ENCODE measurements around the gene ZNF804A. TPM values are rescaled to one million over a fixed set of nuclear protein-coding genes. Genes with fewer than 3 reads are reported as not detected.

Gene ZNF804A
- under 1 TPM in 2 of 4 donors, not detected in 2; 0.05 to 0.10 TPM for total RNA-seq

- peak; percentile 21 to 84 for DNase-seq (ENCODE audit: low spot score in 2 of 2)
- TF ChIP-seq, protein P1, sequence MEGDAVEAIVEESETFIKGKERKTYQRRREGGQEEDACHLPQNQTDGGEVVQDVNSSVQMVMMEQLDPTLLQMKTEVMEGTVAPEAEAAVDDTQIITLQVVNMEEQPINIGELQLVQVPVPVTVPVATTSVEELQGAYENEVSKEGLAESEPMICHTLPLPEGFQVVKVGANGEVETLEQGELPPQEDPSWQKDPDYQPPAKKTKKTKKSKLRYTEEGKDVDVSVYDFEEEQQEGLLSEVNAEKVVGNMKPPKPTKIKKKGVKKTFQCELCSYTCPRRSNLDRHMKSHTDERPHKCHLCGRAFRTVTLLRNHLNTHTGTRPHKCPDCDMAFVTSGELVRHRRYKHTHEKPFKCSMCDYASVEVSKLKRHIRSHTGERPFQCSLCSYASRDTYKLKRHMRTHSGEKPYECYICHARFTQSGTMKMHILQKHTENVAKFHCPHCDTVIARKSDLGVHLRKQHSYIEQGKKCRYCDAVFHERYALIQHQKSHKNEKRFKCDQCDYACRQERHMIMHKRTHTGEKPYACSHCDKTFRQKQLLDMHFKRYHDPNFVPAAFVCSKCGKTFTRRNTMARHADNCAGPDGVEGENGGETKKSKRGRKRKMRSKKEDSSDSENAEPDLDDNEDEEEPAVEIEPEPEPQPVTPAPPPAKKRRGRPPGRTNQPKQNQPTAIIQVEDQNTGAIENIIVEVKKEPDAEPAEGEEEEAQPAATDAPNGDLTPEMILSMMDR (IDR thresholded peaks at IDR 0.05): no peak
- TF ChIP-seq POLR2A (IDR thresholded peaks at IDR 0.05): no peak
- intact Hi-C loops (cut with DNase I; ENCODE audit: low total_unique reads): no loop called here
- WGBS, 2 donors: 0 to 1% methylated on average over 43 to 73 of the region's 88 CpGs
- H3K4me3 ChIP-seq (ENCODE audit: low read depth, poor library complexity, severe bottlenecking): peak within 1 kb of the TSS; percentile 40
Measured at GRCh38 chr2:184598316-184599053, at the start of gene ZNF804A. ZNF804A (plus strand) TSS chr2:184598529; CDS start chr2:184598960, 431 bp downstream.

- intact Hi-C loops (cut with DNase I; ENCODE audit: low total_unique reads): no loop called here
- H3K4me3 ChIP-seq (ENCODE audit: low read depth, poor library complexity, severe bottlenecking): no peak overlapping the region
- TF ChIP-seq, protein P1 (IDR thresholded peaks at IDR 0.05): no peak
- no peak for TF ChIP-seq POLR2A (IDR thresholded peaks at IDR 0.05)
- 84 to 90% methylated on average over 2 of the region's 2 CpGs for WGBS, 2 donors
- DNase-seq (ENCODE audit: low spot score in 2 of 2): no peak
Measured at GRCh38 chr2:184549153-184549552, 49.2 kb upstream of the ZNF804A start.

DNA sequence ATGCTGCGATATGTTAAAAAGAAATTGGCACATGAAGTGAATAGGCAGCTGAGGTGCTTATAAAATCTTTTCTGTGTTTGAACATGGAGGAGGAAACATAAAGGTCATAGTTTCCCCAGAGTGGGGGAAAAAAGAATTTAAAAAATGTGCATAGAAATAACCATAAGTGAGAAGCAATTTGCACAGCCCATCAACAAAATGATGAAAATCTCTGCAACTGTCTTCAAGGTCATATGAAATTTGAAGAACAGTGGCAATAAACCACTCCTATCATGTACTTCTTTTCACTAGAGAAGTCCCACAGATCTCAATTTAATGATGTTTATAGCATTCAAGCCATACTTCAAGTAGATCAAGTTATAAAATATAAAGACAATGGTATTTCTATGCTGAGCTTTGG lies 46.7 kb upstream of the ZNF804A start:
- no peak for TF ChIP-seq POLR2A (IDR thresholded peaks at IDR 0.05)
- TF ChIP-seq, protein P1 (IDR thresholded peaks at IDR 0.05): no peak

DNA sequence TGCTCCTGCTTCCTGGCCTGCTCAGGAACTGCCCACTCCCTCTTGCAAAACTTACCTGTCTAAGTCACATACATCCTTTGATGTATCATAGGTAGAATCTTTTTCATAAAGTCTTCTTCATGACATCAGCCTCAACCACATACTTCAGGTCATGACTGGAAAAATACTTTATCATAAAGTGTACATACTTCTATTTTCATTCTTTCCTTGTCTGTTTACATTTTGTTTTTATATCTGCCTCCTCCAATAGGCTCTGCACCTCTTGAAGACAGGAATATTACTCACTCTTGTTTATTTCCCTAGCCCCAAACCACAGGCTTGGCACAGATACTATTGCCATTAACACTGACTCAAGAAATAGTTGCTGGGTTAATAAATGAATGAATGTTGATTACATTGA lies 43.6 kb upstream of the ZNF804A start:
- intact Hi-C loops (cut with DNase I; ENCODE audit: low total_unique reads): no loop called here
- no peak for TF ChIP-seq POLR2A (IDR thresholded peaks at IDR 0.05)
- TF ChIP-seq, protein P1 (IDR thresholded peaks at IDR 0.05): no peak

More for the DNA sequence above, 46.7 kb upstream of the ZNF804A start:
- intact Hi-C loops (cut with DNase I; ENCODE audit: low total_unique reads): no loop called here
- no peak overlapping the region for H3K4me3 ChIP-seq (ENCODE audit: low read depth, poor library complexity, severe bottlenecking)
- 87 to 90% methylated on average over 1 of the region's 1 CpG for WGBS, 2 donors
- DNase-seq (ENCODE audit: low spot score in 2 of 2): no peak

DNA sequence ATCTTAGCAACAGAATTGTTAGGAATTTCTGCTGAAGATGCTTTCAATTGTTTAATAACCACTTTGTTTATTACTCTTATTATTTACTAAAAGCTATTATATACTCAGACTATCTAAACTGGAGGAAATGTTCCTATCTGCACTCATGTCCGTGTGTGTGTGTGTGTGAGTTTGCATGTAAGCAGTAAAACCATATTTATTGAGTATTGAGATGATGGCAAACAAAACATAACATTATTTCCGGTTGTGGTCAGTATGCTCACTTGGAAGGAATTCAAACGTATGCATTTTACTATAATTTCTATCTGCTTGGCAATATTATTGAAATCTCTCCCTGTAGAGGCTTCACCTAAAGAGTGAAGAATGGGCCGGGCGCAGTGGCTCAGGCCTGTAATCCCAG lies 43.0 kb upstream of the ZNF804A start:
- TF ChIP-seq, protein P1 (IDR thresholded peaks at IDR 0.05): no peak
- TF ChIP-seq POLR2A (IDR thresholded peaks at IDR 0.05): no peak
- intact Hi-C loops (cut with DNase I; ENCODE audit: low total_unique reads): no loop called here
- no peak for DNase-seq (ENCODE audit: low spot score in 2 of 2)
- 84 to 87% methylated on average over 5 of the region's 5 CpGs for WGBS, 2 donors
- no peak overlapping the region for H3K4me3 ChIP-seq (ENCODE audit: low read depth, poor library complexity, severe bottlenecking)

More for the DNA sequence above, 43.6 kb upstream of the ZNF804A start:
- no peak overlapping the region for H3K4me3 ChIP-seq (ENCODE audit: low read depth, poor library complexity, severe bottlenecking)
- DNase-seq (ENCODE audit: low spot score in 2 of 2): no peak

DNA sequence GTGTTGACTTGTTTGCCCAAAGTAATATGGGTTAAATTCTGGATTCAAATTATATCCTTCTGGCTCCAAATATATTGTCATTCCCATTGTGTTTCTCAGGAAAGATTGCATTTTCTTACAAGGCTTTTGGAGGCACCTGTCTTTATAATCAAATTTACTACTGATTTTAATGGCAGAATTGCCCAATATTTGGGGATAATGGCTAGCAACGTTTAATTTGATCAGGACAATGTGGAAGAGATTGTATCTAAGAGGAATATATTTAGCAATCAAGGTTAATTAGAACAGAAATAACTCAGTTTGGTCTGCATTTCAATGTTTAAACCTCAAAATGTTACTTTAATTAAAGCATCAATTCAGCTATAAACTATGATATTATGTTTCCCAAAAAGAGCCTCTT lies 41.7 kb upstream of the ZNF804A start:
- TF ChIP-seq, protein P1 (IDR thresholded peaks at IDR 0.05): no peak
- no peak for TF ChIP-seq POLR2A (IDR thresholded peaks at IDR 0.05)
- intact Hi-C loops (cut with DNase I; ENCODE audit: low total_unique reads): no loop called here
- no peak overlapping the region for H3K4me3 ChIP-seq (ENCODE audit: low read depth, poor library complexity, severe bottlenecking)
- WGBS, 2 donors: 33 to 47% methylated on average over 1 of the region's 1 CpG
- DNase-seq (ENCODE audit: low spot score in 2 of 2): no peak

Data from lower leg skin (tissue), 4 donors.